DLD1 (cell line): ENCODE measurements around the gene PLEKHA6.
"Not testable (repeated sequence)": the region's sequence is repeated elsewhere in the genome, so short reads cannot be mapped to it uniquely, and the experiment has no call there.

ENCODE experiments used
- in situ Hi-C: cut with HindIII; loops from 2 replicates; pipeline ENCODE4 v1.10.0; 2017; ENCODE audit warnings: low sequenced_read_pairs

Gene PLEKHA6

GRCh38 chr1:204320382-204320804, 39.3 kb downstream of the PLEKHA6 start:
- in situ Hi-C loops = no loop called here

GRCh38 chr1:204319462-204319861, 40.3 kb downstream of the PLEKHA6 start:
- in situ Hi-C loops = no loop called here

GRCh38 chr1:204319027-204319426, 40.7 kb downstream of the PLEKHA6 start:
- in situ Hi-C loops = no loop called here

GRCh38 chr1:204318324-204318723, 41.4 kb downstream of the PLEKHA6 start:
- in situ Hi-C loops = no loop called here

GRCh38 chr1:204317170-204317569, 42.6 kb downstream of the PLEKHA6 start:
- in situ Hi-C loops = no loop called here

- in situ Hi-C loops = no loop called here
These were observed 43.6 kb downstream of the PLEKHA6 start for GRCh38 chr1:204316164-204316563.

- in situ Hi-C loops = no loop called here
These were observed 44.7 kb downstream of the PLEKHA6 start for GRCh38 chr1:204314893-204315658.

GRCh38 chr1:204314171-204314892, 45.4 kb downstream of the PLEKHA6 start:
- in situ Hi-C loops = no loop called here

- in situ Hi-C loops = no loop called here
These were observed 46.1 kb downstream of the PLEKHA6 start for GRCh38 chr1:204313675-204314074.

GRCh38 chr1:204310970-204311369, 48.8 kb downstream of the PLEKHA6 start:
- in situ Hi-C loops = not testable (repeated sequence)

GRCh38 chr1:204308023-204308628, 51.6 kb downstream of the PLEKHA6 start:
- in situ Hi-C loops = no loop called here

GRCh38 chr1:204307334-204307883, 52.3 kb downstream of the PLEKHA6 start:
- in situ Hi-C loops = no loop called here

- in situ Hi-C loops = no loop called here
These were observed 53.7 kb downstream of the PLEKHA6 start for GRCh38 chr1:204306076-204306475.

- in situ Hi-C loops = no loop called here
These were observed 55.7 kb downstream of the PLEKHA6 start for GRCh38 chr1:204304067-204304466.

- in situ Hi-C loops = no loop called here
These were observed 57.0 kb downstream of the PLEKHA6 start for GRCh38 chr1:204302769-204303168.

GRCh38 chr1:204301171-204301957, 58.4 kb downstream of the PLEKHA6 start:
- in situ Hi-C loops = no loop called here

GRCh38 chr1:204299814-204300365, 59.8 kb downstream of the PLEKHA6 start:
- in situ Hi-C loops = no loop called here

GRCh38 chr1:204296431-204296988, 63.2 kb downstream of the PLEKHA6 start:
- in situ Hi-C loops = no loop called here

GRCh38 chr1:204295671-204296070, 64.1 kb downstream of the PLEKHA6 start:
- in situ Hi-C loops = no loop called here

- in situ Hi-C loops = no loop called here
These were observed 65.4 kb downstream of the PLEKHA6 start for GRCh38 chr1:204294357-204294756.
